Loucy (cell line): ENCODE results near the gene ZNF785.

Experiments used
- H2AFZ ChIP-seq: fragments of 200-600 bp; sonication (generic); 2 replicates; pipeline ENCODE4 v1.6.0; 2016; ENCODE audit warnings: antibody characterized with exemption, mild to moderate bottlenecking, low read length, moderate library complexity
- H3F3A ChIP-seq: fragments of 200-600 bp; 2 replicates; pipeline ENCODE4 v1.6.0; 2016; ENCODE audit warnings: antibody characterized with exemption, low read depth, mild to moderate bottlenecking
- H3K27me3 ChIP-seq: fragments of 200-600 bp; sonication (generic); 2 replicates; pipeline ENCODE4 v1.6.1; 2014; ENCODE audit warnings: low read length, mild to moderate bottlenecking; ENCODE audit not compliant: insufficient read depth, poor library complexity, severe bottlenecking
- H3K36me3 ChIP-seq: fragments of 200-600 bp; sonication (generic); 2 replicates; pipeline ENCODE4 v1.6.1; 2016; ENCODE audit warnings: low read length; ENCODE audit not compliant: insufficient read depth
- H3K4me1 ChIP-seq: fragments of 200-600 bp; sonication (generic); 2 replicates; pipeline ENCODE4 v1.5.1; 2014; ENCODE audit warnings: low read length, mild to moderate bottlenecking; ENCODE audit not compliant: insufficient read depth, poor library complexity, severe bottlenecking
- H3K4me2 ChIP-seq: fragments of 200-600 bp; sonication (generic); 2 replicates; pipeline ENCODE4 v1.6.0; 2014; ENCODE audit warnings: antibody characterized with exemption, low read length, low read depth, mild to moderate bottlenecking; ENCODE audit not compliant: poor library complexity, severe bottlenecking
- H3K4me3 ChIP-seq: fragments of 200-600 bp; sonication (generic); 2 replicates; pipeline ENCODE4 v1.5.1; 2014; ENCODE audit warnings: low read length, mild to moderate bottlenecking, mixed read lengths; ENCODE audit not compliant: poor library complexity, severe bottlenecking
- H3K79me2 ChIP-seq: fragments of 200-600 bp; sonication (generic); 2 replicates; pipeline ENCODE4 v1.6.1; 2014; ENCODE audit warnings: low read length; ENCODE audit not compliant: insufficient read depth
- H3K9ac ChIP-seq: fragments of 200-600 bp; sonication (generic); 2 replicates; pipeline ENCODE4 v1.6.0; 2014; ENCODE audit warnings: mild to moderate bottlenecking, low read depth, low read length, moderate library complexity; ENCODE audit not compliant: poor library complexity, severe bottlenecking
- H3K9me2 ChIP-seq: fragments of 200-600 bp; sonication (generic); replicated peaks from 2 replicates; pipeline ENCODE4 v1.6.1; 2016; ENCODE audit warnings: low read depth, low read length, mixed read lengths
- H3K9me3 ChIP-seq: fragments of 200-600 bp; sonication (generic); 2 replicates; pipeline ENCODE4 v1.6.1; 2014; ENCODE audit warnings: mild to moderate bottlenecking, antibody characterized with exemption, low read length, low read depth; ENCODE audit not compliant: insufficient read depth
- H4K20me1 ChIP-seq: fragments of 200-600 bp; sonication (generic); 2 replicates; pipeline ENCODE4 v1.6.0; 2014; ENCODE audit warnings: antibody characterized with exemption, low read length, mild to moderate bottlenecking; ENCODE audit not compliant: insufficient read depth, poor library complexity, severe bottlenecking
- CTCF ChIP-seq: fragments of 200-600 bp; sonication (generic); conservative IDR thresholded peaks from 2 replicates; pipeline ENCODE4 v1.5.1; 2014; ENCODE audit warnings: mild to moderate bottlenecking, antibody characterized with exemption, low read length
- EZH2phosphoT487 ChIP-seq: fragments of 200-600 bp; IDR thresholded peaks from 2 replicates; pipeline ENCODE4 v1.6.1; 2018; ENCODE audit warnings: antibody characterized with exemption, mild to moderate bottlenecking, moderate library complexity, borderline replicate concordance

ZNF785 gene

GRCh38 chr16:30562021-30562420 is 23.5 kb downstream of the ZNF785 start:
- Histone ChIP-seq H3K4me2 (no peak overlapping the region), H3F3A (no peaks in the 10 kb centered on the region), H3K27me3 (no peaks in the 10 kb centered on the region), H3K4me3 (no peak overlapping the region), H4K20me1 (no peaks in the 10 kb centered on the region), H3K4me1 (peaks cover 9% of the 10 kb centered on the region), H3K9me2 (no peaks in the 10 kb centered on the region), H3K79me2 (peaks cover 11% of the 10 kb centered on the region), H2AFZ (no peak overlapping the region), H3K9me3 (no peaks in the 10 kb centered on the region), H3K36me3 (no peaks in the 10 kb centered on the region), H3K9ac (no peak overlapping the region)
- TF ChIP-seq EZH2phosphoT487 = no peak
- no peak for TF ChIP-seq CTCF

- no peak overlapping the region for H2AFZ ChIP-seq
- TF ChIP-seq CTCF (no peak), EZH2phosphoT487 (no peak)
- no peaks in the 10 kb centered on the region for H3F3A ChIP-seq
- H3K9ac ChIP-seq = no peak overlapping the region
- H3K36me3 ChIP-seq = no peaks in the 10 kb centered on the region
- no peak overlapping the region for H3K4me2 ChIP-seq
- no peaks in the 10 kb centered on the region for H3K9me3 ChIP-seq
- H4K20me1 ChIP-seq = no peaks in the 10 kb centered on the region
- H3K4me1 ChIP-seq = peaks cover 12% of the 10 kb centered on the region
- peaks cover 18% of the 10 kb centered on the region for H3K79me2 ChIP-seq
- no peaks in the 10 kb centered on the region for H3K9me2 ChIP-seq
- H3K4me3 ChIP-seq = no peak overlapping the region
- H3K27me3 ChIP-seq = no peaks in the 10 kb centered on the region
These were observed 24.2 kb downstream of the ZNF785 start for GRCh38 chr16:30561089-30561816.

GRCh38 chr16:30559690-30560089 is 25.8 kb downstream of the ZNF785 start:
- H4K20me1 ChIP-seq = no peaks in the 10 kb centered on the region
- peaks cover 14% of the 10 kb centered on the region for H3K4me1 ChIP-seq
- no peaks in the 10 kb centered on the region for H3K9me2 ChIP-seq
- H3K79me2 ChIP-seq = peaks cover 34% of the 10 kb centered on the region
- H3K36me3 ChIP-seq = no peaks in the 10 kb centered on the region
- H3F3A ChIP-seq = no peaks in the 10 kb centered on the region
- TF ChIP-seq EZH2phosphoT487 = no peak
- TF ChIP-seq CTCF = no peak
- no peak overlapping the region for H2AFZ ChIP-seq
- H3K4me3 ChIP-seq = no peak overlapping the region
- H3K4me2 ChIP-seq = no peak overlapping the region
- H3K27me3 ChIP-seq = no peaks in the 10 kb centered on the region
- H3K9me3 ChIP-seq = no peaks in the 10 kb centered on the region
- peak overlapping the region; percentile 96 for H3K9ac ChIP-seq
